GM21381 (cell line): ENCODE results near the gene DENND1C.
"Not testable (repeated sequence)": the region's sequence is repeated elsewhere in the genome, so short reads cannot be mapped to it uniquely, and the experiment has no call there.

Experiments
- ATAC-seq: cut with Tn5 transposase; IDR thresholded peaks from one replicate; pipeline ENCODE4 v1.9.1; 2021; ENCODE audit warnings: mild to moderate bottlenecking, moderate library complexity; ENCODE audit not compliant: unreplicated experiment

Gene DENND1C

DNA sequence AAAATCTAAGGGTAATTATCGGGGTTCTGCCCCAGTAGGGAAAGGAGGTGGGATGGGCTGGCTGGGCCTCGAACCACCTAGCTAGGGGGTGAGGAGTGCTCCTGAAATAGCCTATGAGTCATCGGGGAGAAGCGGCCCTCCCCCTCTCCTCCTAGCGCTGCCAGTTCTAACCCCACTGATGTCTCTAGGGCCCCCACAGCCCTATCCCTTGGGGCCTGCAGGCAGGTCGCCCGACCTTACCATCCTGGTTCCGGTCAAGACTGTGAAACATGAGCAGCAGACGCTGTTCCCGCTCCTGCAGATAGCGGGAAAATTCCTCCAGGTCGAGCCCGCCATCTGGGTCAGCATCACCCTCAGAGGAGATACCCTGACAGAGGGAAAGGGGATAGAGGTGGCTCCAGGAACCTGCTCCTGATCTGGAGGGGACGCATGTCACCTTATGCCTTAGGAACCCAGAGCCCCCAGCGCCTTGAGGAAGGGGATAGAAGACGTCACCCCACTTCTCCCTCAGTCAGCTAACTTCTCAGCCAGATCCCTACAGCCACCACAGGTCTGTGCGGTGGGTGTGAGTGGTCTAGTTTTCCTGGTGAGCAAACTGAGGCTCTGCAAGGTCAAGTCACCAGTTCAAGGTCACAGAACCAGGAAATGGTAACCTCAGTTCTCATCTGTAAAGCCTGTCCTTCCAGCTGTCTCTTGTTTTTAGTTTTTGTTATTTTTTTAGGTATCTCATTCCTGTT is 23.5 kb downstream of the DENND1C start:
- no peak for ATAC-seq

DNA sequence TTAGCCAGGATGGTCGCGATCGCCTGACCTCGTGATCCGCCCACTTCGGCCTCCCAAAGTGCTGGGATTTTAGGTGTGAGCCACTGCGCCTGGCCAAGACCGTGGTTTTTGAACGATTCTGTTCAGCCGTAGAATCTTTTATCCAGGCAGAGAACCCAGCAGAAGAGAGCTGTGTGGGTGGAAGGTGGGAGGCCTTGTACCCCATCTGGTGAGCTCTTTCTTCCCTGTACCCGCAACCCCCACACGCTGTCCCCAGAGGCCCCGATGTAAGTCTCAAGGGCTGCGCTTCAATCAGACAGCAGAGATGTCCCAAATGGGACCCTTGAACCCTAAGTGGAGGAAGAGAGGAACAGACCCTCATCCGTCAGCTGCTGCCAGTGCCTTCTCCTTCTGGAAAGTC is 25.7 kb downstream of the DENND1C start:
- ATAC-seq: no peak

DNA sequence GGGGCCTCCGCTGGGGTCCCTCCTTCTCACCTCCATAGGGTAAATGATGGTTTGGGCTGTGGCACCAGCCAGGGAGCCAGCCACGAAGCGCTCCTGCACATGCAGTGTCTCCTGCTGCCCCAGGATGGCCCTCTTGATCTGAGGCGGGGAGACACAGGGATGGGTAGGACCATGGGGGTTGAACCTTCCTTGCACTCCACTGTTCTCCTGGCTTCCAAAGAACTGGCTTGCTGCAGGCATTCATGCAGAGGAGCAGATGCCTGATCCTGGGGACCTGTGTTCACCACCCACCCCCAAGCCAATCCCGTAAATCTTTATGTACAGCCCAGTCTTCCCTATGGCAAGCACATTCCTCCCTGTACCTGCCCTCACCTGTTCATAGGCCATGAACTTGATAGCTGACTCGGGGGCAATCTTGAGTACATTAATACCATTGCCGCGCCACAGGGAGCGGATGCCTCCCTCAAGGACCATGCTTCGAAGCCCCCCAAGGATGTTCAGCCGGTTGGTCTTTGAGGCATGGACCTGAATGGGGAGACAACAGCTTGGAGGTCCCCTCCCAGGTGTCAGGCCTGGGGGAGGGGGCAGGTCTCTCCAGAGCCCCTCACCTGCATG is 27.5 kb downstream of the DENND1C start:
- no peak for ATAC-seq

DNA sequence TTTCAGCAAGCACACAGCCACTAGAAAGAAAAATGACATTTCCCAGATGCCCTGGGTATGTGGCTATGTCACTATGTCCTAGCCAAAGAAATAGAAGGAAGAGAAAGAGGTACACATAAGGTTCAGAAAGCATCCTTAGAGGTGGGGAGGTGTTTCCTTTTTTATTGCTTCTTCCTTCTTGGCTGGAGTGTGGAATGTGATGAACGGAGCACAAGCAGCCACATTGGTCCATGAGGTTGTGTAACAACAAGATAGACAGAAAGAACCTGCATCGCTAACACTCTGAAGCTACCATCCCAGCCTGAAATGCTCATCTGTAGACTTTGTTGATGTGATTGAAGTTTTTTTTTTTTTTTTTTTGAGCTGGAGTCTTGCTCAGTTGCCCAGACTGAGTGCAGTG is 28.7 kb downstream of the DENND1C start:
- no peak for ATAC-seq

- ATAC-seq: no peak
Measured at GRCh38 chr19:6452223-6452614, 29.4 kb downstream of the DENND1C start.

DNA sequence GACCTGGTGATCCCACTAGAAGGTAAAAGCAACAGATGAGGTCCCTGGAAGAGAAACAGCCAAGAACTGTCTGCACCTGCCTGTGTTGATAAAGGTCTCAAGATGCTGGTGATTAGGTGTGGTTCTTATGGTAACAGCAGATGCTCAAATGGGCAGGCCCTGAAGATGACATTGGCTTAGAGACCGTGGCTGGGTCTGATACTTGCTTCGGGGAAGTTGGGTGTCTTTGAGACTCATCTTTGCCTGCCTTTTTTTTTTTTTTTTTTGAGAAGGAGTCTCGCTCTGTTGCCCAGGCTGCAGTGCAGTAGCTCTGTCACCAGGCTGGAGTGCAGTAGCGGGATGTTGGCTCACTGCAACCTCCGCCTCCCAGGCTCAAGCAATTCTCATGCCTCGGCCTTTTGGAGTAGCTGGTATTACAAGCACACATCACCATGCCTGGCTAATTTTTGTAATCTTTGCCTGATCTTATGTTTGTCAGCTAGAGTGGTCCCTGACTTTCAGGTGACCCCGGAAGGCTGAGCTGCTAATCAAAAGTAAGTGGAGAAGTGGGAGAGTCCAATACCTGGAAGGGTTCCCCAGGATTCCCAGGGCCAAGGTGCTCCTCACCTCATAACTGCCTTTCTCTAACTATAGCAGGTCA is 29.9 kb downstream of the DENND1C start:
- no peak for ATAC-seq

- ATAC-seq: no peak
Measured at GRCh38 chr19:6450166-6450565, 31.4 kb downstream of the DENND1C start.

DNA sequence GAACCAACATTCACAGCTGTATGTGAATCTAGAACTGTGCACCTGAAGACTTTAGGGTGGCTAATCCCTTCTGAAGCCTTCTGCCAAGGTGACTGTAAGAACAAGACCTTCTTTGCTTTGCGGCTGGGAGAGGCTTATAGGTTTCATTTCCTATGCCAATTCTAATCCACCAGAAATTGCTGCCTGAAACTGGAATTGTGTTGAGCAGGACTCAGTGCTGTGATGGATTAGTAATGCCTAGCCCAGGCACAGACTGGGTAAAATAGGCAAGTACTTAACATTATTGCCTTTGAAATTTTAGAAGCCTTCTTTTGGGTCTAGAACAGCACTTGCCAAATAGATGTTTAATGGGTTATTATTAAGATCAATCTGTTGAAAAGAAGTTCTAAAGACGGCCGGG is 33.5 kb downstream of the DENND1C start:
- no peak for ATAC-seq

GRCh38 chr19:6446452-6446851 is 35.1 kb downstream of the DENND1C start:
- ATAC-seq: no peak

GRCh38 chr19:6443986-6444385 is 37.6 kb downstream of the DENND1C start:
- no peak for ATAC-seq

DNA sequence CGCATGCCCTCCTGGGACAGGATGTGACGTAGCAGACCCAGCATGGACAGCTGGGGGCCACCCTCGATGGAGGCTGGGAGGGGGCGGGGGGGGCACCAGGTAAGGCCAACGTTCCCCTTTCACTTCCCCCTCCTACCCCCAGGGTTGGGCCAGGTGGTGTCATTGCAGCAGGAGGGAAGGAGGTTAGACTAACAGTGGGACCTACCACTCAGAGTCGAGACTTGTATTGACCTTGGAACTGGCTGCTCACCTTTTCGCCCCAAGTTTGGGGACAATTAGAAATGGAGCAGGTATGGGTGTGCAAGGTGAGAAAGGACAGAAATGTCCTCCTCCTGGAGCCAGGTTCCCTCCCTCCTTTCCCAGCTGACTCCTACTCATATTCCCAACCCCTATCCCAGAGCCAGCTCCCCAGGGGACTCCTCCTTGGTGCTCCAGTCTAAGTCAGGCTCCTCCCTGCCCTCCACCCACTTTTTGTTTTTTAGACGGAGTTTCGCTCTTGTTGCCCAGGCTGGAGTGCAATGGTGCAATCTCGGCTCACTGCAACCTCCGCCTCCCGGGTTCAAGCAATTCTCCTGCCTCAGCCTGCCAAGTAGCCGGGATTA is 39.4 kb downstream of the DENND1C start:
- ATAC-seq: no peak

GRCh38 chr19:6440905-6441304 is 40.7 kb downstream of the DENND1C start:
- ATAC-seq: no peak

- no peak for ATAC-seq
Measured at GRCh38 chr19:6439743-6440142, 41.8 kb downstream of the DENND1C start.

DNA sequence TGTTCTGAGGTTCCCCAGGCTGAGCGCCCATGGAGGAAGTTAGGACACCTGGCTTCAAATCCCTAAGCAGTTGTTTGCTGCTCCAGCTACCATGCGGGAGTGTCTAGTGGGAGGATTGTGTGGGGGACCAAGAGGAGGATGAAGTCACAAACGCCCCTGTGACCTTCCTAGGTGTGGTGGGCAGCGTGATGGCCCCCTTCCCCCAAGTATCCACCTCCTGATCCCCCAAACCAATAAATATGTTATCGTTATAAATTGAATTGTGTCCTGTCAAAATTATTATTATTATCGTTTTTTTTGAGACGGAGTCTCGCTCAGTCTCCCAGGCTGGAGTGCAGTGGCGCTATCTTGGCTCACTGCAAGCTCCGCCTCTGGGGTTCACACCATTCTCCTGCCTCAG is 47.9 kb downstream of the DENND1C start, which contains the start of gene SLC25A41:
SLC25A41 (minus strand) TSS at position 101 of the 400 bp plus-strand sequence; CDS start at position 31, 70 bp downstream.
- ATAC-seq: no peak

DNA sequence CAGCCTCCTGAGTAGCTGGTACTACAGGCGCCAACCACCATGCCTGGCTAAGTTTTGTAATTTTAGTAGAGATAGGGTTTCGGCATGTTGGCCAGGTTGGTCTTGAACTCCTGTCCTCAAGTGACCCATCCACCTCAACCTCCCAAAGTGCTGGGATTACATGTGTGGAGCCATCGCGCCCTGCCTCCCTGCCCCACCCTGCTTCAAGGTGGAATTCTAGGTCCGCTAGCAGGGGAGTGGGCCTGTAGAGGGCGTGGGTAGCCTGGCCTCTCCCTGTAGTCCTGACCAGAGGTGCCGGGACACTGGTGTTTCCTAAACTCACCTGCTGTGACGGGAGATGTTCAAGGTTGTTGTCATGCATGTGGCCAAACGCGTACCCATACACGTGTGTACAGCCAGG is 48.4 kb downstream of the DENND1C start:
- no peak for ATAC-seq

DNA sequence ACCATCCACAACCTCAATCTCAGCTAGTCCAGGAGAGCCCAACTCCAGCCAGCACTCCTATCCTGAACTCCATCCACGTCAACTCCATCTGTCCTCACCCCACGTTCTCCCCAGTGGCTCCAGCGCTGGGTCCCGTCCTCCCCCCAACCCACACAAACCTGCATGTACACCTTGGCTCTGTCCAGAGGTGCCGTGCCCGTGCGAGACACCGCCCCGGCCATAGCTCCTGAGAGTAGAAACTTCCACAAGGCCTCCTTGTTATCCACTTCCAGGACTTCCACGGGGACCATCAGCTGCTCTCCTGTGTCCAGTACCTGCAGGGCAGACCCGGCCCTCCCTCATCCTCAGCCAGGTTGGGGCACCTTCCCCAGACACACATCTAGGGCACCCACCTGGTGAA is 49.7 kb downstream of the DENND1C start:
- ATAC-seq: no peak

DNA sequence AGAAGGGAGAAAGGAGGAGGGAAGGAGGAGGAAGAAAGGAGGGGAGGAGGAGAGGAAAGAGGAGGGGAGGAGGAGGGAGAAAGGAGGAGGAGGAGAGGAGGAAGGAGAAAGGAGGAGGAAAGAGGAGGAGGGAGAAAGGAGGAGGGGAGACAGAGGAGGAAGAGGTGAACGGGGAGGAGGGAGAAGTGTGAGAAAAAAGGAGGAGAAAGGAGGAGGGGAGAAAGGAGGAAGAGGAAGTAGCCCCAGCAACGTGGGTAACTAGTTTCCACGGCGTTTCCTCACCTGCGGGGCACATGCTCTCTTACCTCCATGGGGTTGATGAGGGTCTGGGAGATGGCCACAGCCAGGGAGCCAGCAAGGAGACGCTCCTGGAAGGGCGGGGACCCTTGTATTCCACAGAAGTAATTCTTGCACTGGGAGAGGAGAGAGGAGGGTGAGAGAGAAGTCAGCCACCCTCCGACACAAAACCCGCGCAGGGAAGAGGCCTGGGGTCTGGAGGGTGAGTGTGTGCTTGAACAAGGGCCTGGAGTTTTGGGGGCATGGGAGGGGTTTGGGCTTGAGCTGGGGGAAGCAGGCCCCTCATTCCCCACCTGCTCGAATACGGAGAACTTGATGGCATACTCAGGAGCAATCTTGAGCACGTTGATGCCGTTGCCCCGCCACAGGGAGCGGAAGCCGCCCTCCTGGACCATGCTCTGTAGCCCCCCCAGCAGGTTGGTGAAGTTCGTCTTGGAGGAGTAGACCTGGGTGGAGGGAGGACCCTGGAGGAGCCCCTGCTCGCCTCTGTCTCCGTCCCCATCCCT is 52.0 kb downstream of the DENND1C start:
- no peak for ATAC-seq

- not testable (repeated sequence) for ATAC-seq
Measured at GRCh38 chr19:6428692-6429418, 52.7 kb downstream of the DENND1C start.

DNA sequence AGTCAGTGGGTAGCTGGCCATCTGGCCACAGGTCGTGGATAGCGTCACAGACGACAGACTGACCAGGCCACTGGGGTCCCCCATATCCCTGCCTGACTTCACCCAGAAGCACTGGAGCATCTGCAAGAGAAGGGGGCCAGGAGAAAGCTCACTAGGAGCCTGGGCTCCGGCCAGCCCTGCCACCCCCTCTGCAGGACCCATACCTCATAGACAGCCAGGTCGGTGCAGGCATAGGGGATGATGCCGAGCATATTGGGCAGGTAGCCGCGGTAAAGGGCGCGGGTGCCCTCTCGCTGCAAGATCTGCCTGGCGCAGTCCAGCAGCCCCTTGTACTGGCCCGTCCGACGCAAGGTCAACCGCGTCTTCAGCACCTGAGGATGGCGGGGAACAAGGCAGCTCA is 54.5 kb downstream of the DENND1C start:
- no peak for ATAC-seq
